HepG2 (cell line): ENCODE results near the gene MTMR3. TPM values are rescaled to one million over a fixed set of nuclear protein-coding genes. Genes with fewer than 3 reads are reported as not detected.

Experiments used
- SNRNP70 ChIP-seq: fragments of 200-400 bp; formaldehyde crosslinking; IDR thresholded peaks from 2 replicates; pipeline ENCODE4 v1.6.1; 2017; ENCODE audit warnings: mild to moderate bottlenecking, low read depth, low read length, moderate library complexity
- ZHX2 ChIP-seq, 2 experiments: sonication (generic) in 1 of 2; formaldehyde crosslinking in 1 of 2; IDR thresholded peaks; 2 replicates each; pipeline versions ENCODE4 v1.6.1 to v1.9.0; 2014 to 2022; ENCODE audit warnings: antibody characterized with exemption in 1 of 2, borderline replicate concordance in 1 of 2, inconsistent platforms in 1 of 2, low read depth in 1 of 2, missing genetic modification reagents in 1 of 2
- ZNF407 ChIP-seq: sonication (generic); formaldehyde crosslinking; IDR thresholded peaks from one replicate; pipeline ENCODE4 v1.5.1; 2020; ENCODE audit warnings: mild to moderate bottlenecking, missing genetic modification reagents; ENCODE audit errors: not compliant biosample characterization
- ZNF841 ChIP-seq: sonication (generic); formaldehyde crosslinking; IDR thresholded peaks from 2 replicates; pipeline ENCODE4 v1.8.1; 2023; ENCODE audit warnings: missing genetic modification reagents, borderline replicate concordance
- polyA plus RNA-seq, 8 experiments: library from polyadenylated mRNA; depleted of rRNA in 3 of 8; stranded (reverse) in 7 of 8; unstranded in 1 of 8; fragments of >200 nt; fragmentation: Illumina TruSeq in 4 of 8; extraction: Trizol in 4 of 8; gene quantifications; 2 replicates each; pipeline versions ENCODE4 v1.2.1 to v1.2.3, GENCODE V29; 2011 to 2016; ENCODE audit warnings: low read depth in 4 of 8, missing spikeins in 1 of 8, mixed read lengths in 1 of 8; ENCODE audit not compliant: insufficient read depth in 1 of 8
- total RNA-seq, 5 experiments: library from RNA; depleted of rRNA; stranded (reverse); fragments of >200 nt; fragmentation: Illumina TruSeq; extraction: Trizol; gene quantifications; 2 replicates each; pipeline ENCODE4 v1.2.3, GENCODE V29; 2016; ENCODE audit warnings: low read depth in 1 of 5

MTMR3 gene
- total and polyA plus RNA-seq, 2 of the 13 experiments (the other 11 are each of a cell fraction or from before 2014, with no cell fraction given), result 12.6 to 24.8 TPM

DNA sequence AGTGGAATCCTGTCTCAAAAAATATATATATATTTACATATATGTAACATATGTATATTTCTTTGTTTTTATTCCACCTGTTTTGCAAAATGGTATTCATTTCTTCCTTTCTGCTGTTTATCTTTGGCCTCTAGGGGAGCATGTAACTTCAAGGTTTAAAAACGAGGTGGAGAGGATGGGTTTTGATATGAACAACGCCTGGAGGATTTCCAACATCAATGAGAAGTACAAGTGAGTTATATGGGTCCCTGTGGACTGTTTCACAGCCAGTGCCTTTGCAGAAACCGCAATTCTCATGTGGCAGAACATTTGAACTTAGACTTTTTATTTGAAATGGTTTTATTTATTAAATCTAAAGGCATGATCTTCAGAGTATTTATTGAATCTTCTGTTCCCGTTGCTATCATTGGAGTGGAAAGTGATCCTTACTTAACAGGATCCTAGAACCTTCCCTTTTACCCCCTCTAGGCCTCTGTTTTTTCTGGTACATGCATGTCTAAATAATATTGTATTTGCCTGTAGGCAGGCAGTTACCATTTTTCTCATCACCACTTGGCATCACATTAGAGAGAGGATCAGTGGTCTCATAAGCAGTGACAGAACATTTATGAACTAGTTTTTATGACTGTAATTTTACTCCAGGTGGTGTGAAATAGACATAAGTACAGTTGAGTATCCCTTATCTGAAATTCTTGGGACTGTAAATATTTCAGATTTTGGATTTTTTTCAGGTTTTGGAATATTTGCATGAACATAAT, 115.8 kb downstream of the MTMR3 start (continued):
- no peak for TF ChIP-seq ZNF407 (CRISPR knock-in tag)
- TF ChIP-seq ZNF841 (CRISPR knock-in tag), result no peak
- TF ChIP-seq SNRNP70, result no peak
- TF ChIP-seq ZHX2 (IDR thresholded peaks at IDR 0.05; ENCODE audit: low read depth), result no peak
- no peak for TF ChIP-seq ZHX2 (CRISPR knock-in tag; IDR thresholded peaks at IDR 0.05; ENCODE audit: borderline replicate concordance)
